ENCODE results near the gene CSTPP1.

DNA sequence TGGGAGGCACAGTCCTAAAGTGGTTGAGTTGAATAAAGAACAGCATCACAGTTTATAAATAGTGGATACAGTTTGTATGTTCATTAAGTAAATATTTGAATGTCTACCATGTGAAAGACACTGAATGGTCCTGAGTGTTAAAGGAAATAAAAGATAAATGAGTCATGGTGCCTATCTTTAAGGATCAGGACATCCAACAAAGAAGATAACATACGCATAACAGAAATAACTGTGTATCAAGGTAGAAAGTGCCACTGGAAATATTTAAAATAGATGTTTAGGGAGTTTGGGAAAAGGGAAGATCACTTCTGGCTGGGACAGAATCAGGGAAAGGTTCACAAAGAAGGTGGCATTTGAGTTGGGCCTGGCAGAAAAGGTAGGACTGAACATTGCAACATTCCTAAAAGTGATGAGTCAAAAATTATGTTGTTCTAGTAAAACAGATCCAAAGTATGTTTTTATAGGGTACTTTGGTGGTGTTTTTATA lies 41.5 kb downstream of the CSTPP1 start:
- TF ChIP-seq, protein P1, sequence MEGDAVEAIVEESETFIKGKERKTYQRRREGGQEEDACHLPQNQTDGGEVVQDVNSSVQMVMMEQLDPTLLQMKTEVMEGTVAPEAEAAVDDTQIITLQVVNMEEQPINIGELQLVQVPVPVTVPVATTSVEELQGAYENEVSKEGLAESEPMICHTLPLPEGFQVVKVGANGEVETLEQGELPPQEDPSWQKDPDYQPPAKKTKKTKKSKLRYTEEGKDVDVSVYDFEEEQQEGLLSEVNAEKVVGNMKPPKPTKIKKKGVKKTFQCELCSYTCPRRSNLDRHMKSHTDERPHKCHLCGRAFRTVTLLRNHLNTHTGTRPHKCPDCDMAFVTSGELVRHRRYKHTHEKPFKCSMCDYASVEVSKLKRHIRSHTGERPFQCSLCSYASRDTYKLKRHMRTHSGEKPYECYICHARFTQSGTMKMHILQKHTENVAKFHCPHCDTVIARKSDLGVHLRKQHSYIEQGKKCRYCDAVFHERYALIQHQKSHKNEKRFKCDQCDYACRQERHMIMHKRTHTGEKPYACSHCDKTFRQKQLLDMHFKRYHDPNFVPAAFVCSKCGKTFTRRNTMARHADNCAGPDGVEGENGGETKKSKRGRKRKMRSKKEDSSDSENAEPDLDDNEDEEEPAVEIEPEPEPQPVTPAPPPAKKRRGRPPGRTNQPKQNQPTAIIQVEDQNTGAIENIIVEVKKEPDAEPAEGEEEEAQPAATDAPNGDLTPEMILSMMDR (IDR thresholded peaks at IDR 0.05; ENCODE audit: insufficient read depth, low read length, poor library complexity, severe bottlenecking): no peak
- TF ChIP-seq EZH2phosphoT487 (conservative IDR thresholded peaks at IDR 0.05; ENCODE audit: low read length): no peak
